GM19468 (cell line): Measurements from ENCODE around the gene ST7.
"Not testable (repeated sequence)": the region's sequence is repeated elsewhere in the genome, so short reads cannot be mapped to it uniquely, and the experiment has no call there.

Experiments
- ATAC-seq: cut with Tn5 transposase; IDR thresholded peaks from one replicate; pipeline ENCODE4 v1.9.1; 2021; ENCODE audit warnings: mild to moderate bottlenecking, moderate library complexity, moderate number of reproducible peaks; ENCODE audit not compliant: unreplicated experiment; ENCODE audit errors: extremely low read depth

Gene ST7

GRCh38 chr7:116950889-116951351 lies 2.4 kb upstream of the ST7 start:
- no peak for ATAC-seq

- no peak for ATAC-seq
Measured at GRCh38 chr7:116951366-116952292, 1.7 kb upstream of the ST7 start.

- ATAC-seq, result peak; percentile 2
Measured at GRCh38 chr7:116952635-116953371, 498 bp upstream of the ST7 start.

GRCh38 chr7:116953906-116954838 lies 871 bp downstream of the ST7 start:
- peak; percentile 5 for ATAC-seq

- ATAC-seq, result no peak
Measured at GRCh38 chr7:116955340-116955739, 2.0 kb downstream of the ST7 start.

- peak; percentile 77 for ATAC-seq
Measured at GRCh38 chr7:116955801-116956476, 2.6 kb downstream of the ST7 start.

GRCh38 chr7:116956477-116956804 lies 3.1 kb downstream of the ST7 start:
- ATAC-seq, result no peak

GRCh38 chr7:116957874-116958273 lies 4.6 kb downstream of the ST7 start:
- no peak for ATAC-seq

- not testable (repeated sequence) for ATAC-seq
Measured at GRCh38 chr7:116961966-116962673, 8.8 kb downstream of the ST7 start.

GRCh38 chr7:116963234-116963633 lies 9.9 kb downstream of the ST7 start:
- ATAC-seq, result no peak

- ATAC-seq, result no peak
Measured at GRCh38 chr7:116966601-116967000, 13.3 kb downstream of the ST7 start.

GRCh38 chr7:116967254-116967922 lies 14.1 kb downstream of the ST7 start:
- ATAC-seq, result no peak

- no peak for ATAC-seq
Measured at GRCh38 chr7:116967983-116968382, 14.7 kb downstream of the ST7 start.

- ATAC-seq, result no peak
Measured at GRCh38 chr7:116968631-116969030, 15.3 kb downstream of the ST7 start.

GRCh38 chr7:116969371-116969902 lies 16.1 kb downstream of the ST7 start:
- no peak for ATAC-seq

- no peak for ATAC-seq
Measured at GRCh38 chr7:116970238-116970910, 17.1 kb downstream of the ST7 start.

- not testable (repeated sequence) for ATAC-seq
Measured at GRCh38 chr7:116971153-116971552, 17.9 kb downstream of the ST7 start.

GRCh38 chr7:116971869-116972268 lies 18.6 kb downstream of the ST7 start:
- ATAC-seq, result no peak
